OCI-M1 (cell line): ENCODE data around the gene MRPL1.
"Not testable (repeated sequence)": the region's sequence is repeated elsewhere in the genome, so short reads cannot be mapped to it uniquely, and the experiment has no call there.

Experiments used
- DNase-seq: peaks from one replicate; lab custom pipeline; 2025; lab: John Stamatoyannopoulos, UW

The MRPL1 gene

GRCh38 chr4:77982900-77983540 is 120.4 kb downstream of the MRPL1 start:
- DNase-seq = not testable (repeated sequence)

GRCh38 chr4:77983612-77984311 is 121.1 kb downstream of the MRPL1 start:
- DNase-seq = not testable (repeated sequence)

GRCh38 chr4:77989968-77990367 is 127.3 kb downstream of the MRPL1 start:
- no peak for DNase-seq

- no peak for DNase-seq
Observed at GRCh38 chr4:77990456-77990855, 127.8 kb downstream of the MRPL1 start.

GRCh38 chr4:77990904-77991358 is 128.3 kb downstream of the MRPL1 start:
- peak; percentile 6 for DNase-seq

- DNase-seq = no peak
Observed at GRCh38 chr4:77992581-77992980, 130.0 kb downstream of the MRPL1 start.

GRCh38 chr4:77994194-77994721 is 131.6 kb downstream of the MRPL1 start:
- no peak for DNase-seq

GRCh38 chr4:77996076-77996475 is 133.4 kb downstream of the MRPL1 start:
- DNase-seq = no peak

GRCh38 chr4:78001531-78001930 is 138.9 kb downstream of the MRPL1 start:
- no peak for DNase-seq

GRCh38 chr4:78002260-78002659 is 139.6 kb downstream of the MRPL1 start:
- DNase-seq = no peak
